ENCODE results near the gene SNX33.

DNA sequence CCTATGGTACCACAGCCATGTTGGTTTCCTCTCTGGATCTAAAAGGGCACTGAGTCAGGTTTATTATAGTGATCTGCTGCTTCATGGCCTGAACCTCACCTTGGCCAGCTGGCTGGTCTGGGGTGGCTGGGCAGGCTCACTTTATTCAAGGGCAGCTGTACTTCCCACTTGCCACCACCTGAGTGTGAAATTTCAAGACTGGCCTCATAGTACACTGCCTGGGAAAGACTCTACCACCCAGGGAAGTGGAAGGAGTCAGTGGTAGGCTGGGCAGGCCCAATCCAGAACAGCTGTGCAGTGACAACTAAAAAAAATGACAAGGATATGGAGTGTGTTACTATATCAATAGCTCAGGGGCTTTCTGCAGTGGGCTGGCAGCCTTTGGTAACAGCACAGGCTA lies 30.9 kb upstream of the SNX33 start:
- TF ChIP-seq, protein P1, sequence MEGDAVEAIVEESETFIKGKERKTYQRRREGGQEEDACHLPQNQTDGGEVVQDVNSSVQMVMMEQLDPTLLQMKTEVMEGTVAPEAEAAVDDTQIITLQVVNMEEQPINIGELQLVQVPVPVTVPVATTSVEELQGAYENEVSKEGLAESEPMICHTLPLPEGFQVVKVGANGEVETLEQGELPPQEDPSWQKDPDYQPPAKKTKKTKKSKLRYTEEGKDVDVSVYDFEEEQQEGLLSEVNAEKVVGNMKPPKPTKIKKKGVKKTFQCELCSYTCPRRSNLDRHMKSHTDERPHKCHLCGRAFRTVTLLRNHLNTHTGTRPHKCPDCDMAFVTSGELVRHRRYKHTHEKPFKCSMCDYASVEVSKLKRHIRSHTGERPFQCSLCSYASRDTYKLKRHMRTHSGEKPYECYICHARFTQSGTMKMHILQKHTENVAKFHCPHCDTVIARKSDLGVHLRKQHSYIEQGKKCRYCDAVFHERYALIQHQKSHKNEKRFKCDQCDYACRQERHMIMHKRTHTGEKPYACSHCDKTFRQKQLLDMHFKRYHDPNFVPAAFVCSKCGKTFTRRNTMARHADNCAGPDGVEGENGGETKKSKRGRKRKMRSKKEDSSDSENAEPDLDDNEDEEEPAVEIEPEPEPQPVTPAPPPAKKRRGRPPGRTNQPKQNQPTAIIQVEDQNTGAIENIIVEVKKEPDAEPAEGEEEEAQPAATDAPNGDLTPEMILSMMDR (IDR thresholded peaks at IDR 0.05), result no peak
- TF ChIP-seq POLR2A (IDR thresholded peaks at IDR 0.05), result no peak

Data from adrenal gland (tissue), 5 donors.